ENCODE data around the gene POLE2. TPM values are rescaled to one million over a fixed set of nuclear protein-coding genes. Genes with fewer than 3 reads are reported as not detected.

Gene POLE2
- total and polyA plus RNA-seq, 2 of the 13 experiments (the other 11 are each of a cell fraction or from before 2014, with no cell fraction given): 16.6 to 37.0 TPM

- no peak for TF ChIP-seq ZNF597 (CRISPR knock-in tag; IDR thresholded peaks at IDR 0.05)
- TF ChIP-seq ZNF605 (CRISPR knock-in tag; IDR thresholded peaks at IDR 0.05): peak; percentile 47; the same call in 1 of the 2 replicates
- TF ChIP-seq TEF (CRISPR knock-in tag; IDR thresholded peaks at IDR 0.05): no peak
- TF ChIP-seq SNAPC5 (CRISPR knock-in tag; IDR thresholded peaks at IDR 0.05; ENCODE audit: borderline replicate concordance): no peak
- no peak for TF ChIP-seq HMGA1 (CRISPR knock-in tag; conservative IDR thresholded peaks at IDR 0.05)
- peak; percentile 61; the same call in 1 of the 2 replicates for TF ChIP-seq TOPORS (CRISPR knock-in tag; IDR thresholded peaks at IDR 0.05)
- TF ChIP-seq TARDBP (CRISPR knock-in tag; IDR thresholded peaks at IDR 0.05): peak; percentile 59; the same call in 1 of the 2 replicates
- TF ChIP-seq TEAD3 (CRISPR knock-in tag; optimal IDR thresholded peaks at IDR 0.05; ENCODE audit: borderline replicate concordance): peak; percentile 54
- TF ChIP-seq CREM (IDR thresholded peaks at IDR 0.05): no peak
- no peak for TF ChIP-seq CREM (CRISPR knock-in tag; IDR thresholded peaks at IDR 0.05)
- TF ChIP-seq ZNF3 (CRISPR knock-in tag; IDR thresholded peaks at IDR 0.05): no peak
- 0 out of 2 replicates have a peak, but pooled peaks have one; percentile 25 for TF ChIP-seq RNF2 (conservative IDR thresholded peaks at IDR 0.05; ENCODE audit: low read depth)
- 0 out of 2 replicates have a peak, but pooled peaks have one; percentile 65 for TF ChIP-seq TIGD3 (CRISPR knock-in tag; IDR thresholded peaks at IDR 0.05; ENCODE audit: borderline replicate concordance)
- no peak for TF ChIP-seq ZNF460 (CRISPR knock-in tag; IDR thresholded peaks at IDR 0.05; ENCODE audit: borderline replicate concordance)
- TF ChIP-seq HMGXB4 (CRISPR knock-in tag; IDR thresholded peaks at IDR 0.05; ENCODE audit: borderline replicate concordance in 1 of 2, low read depth in 1 of 2): peak; percentile 84 to 91
- TF ChIP-seq ZNF772 (CRISPR knock-in tag; IDR thresholded peaks at IDR 0.05): peak; percentile 46; the same call in 1 of the 2 replicates
- no peak for TF ChIP-seq RBAK (CRISPR knock-in tag; IDR thresholded peaks at IDR 0.05)
- no peak for TF ChIP-seq MEIS2 (CRISPR knock-in tag; IDR thresholded peaks at IDR 0.05)
- TF ChIP-seq ZNF564 (CRISPR knock-in tag; IDR thresholded peaks at IDR 0.05): peak; percentile 75; the same call in 1 of the 2 replicates
- peak; percentile 68; the same call in 1 of the 2 replicates for TF ChIP-seq WIZ (CRISPR knock-in tag; IDR thresholded peaks at IDR 0.05)
- no peak for TF ChIP-seq STAT5B (CRISPR knock-in tag; IDR thresholded peaks at IDR 0.05)
- peak; percentile 72; the same call in 1 of the 2 replicates for TF ChIP-seq ZNF768 (CRISPR knock-in tag; IDR thresholded peaks at IDR 0.05)
- TF ChIP-seq ZNF703 (CRISPR knock-in tag; IDR thresholded peaks at IDR 0.05; ENCODE audit: borderline replicate concordance): no peak
- TF ChIP-seq SAP130 (CRISPR knock-in tag; IDR thresholded peaks at IDR 0.05; ENCODE audit: low read depth): peak; percentile 79
- no peak for TF ChIP-seq ZNF781 (CRISPR knock-in tag; IDR thresholded peaks at IDR 0.05; ENCODE audit: borderline replicate concordance, not compliant biosample characterization)
- peak; percentile 91 for TF ChIP-seq PHF8 (CRISPR knock-in tag; IDR thresholded peaks at IDR 0.05)
Measured at GRCh38 chr14:49692811-49693734, 5.1 kb upstream of the POLE2 start, which contains the start of gene KLHDC1 (continued).
